H1 (cell line): ENCODE data around the gene SLFN13.
"Not testable (repeated sequence)": the region's sequence is repeated elsewhere in the genome, so short reads cannot be mapped to it uniquely, and the experiment has no call there.

Experiments used
- CEBPB ChIP-seq: IDR thresholded peaks from 2 replicates; pipeline ENCODE4 v1.6.1; 2012; ENCODE audit warnings: low read depth, low read length
- EZH2 ChIP-seq: fragments of 200-600 bp; sonication (generic); IDR thresholded peaks from 2 replicates; pipeline ENCODE4 v1.7.1; 2012; ENCODE audit warnings: low read depth, mild to moderate bottlenecking, moderate library complexity, low read length, inconsistent platforms; ENCODE audit not compliant: severe bottlenecking
- POLR2A ChIP-seq, 2 experiments: IDR thresholded peaks; 1 replicate in 1 of 2; 2 replicates in 1 of 2; pipeline ENCODE4 v1.6.1; 2011; ENCODE audit warnings: low read depth in 2 of 2, low read length in 2 of 2, mild to moderate bottlenecking in 2 of 2; ENCODE audit errors: control extremely low read depth in 1 of 2
- SP2 ChIP-seq: IDR thresholded peaks from 2 replicates; pipeline ENCODE4 v1.6.1; 2012; ENCODE audit warnings: mild to moderate bottlenecking, low read length, inconsistent platforms
- TF ChIP-seq, protein P1 (sequence below), 3 experiments: IDR thresholded peaks; 1 replicate in 2 of 3; 2 replicates in 1 of 3; pipeline versions ENCODE4 v1.5.1 to v1.6.1; 2011; ENCODE audit warnings: low read length in 3 of 3, mild to moderate bottlenecking in 3 of 3, inconsistent platforms in 2 of 3, low read depth in 1 of 3, moderate library complexity in 1 of 3; ENCODE audit not compliant: insufficient read depth in 1 of 3; ENCODE audit errors: control extremely low read depth in 1 of 3

DNA sequence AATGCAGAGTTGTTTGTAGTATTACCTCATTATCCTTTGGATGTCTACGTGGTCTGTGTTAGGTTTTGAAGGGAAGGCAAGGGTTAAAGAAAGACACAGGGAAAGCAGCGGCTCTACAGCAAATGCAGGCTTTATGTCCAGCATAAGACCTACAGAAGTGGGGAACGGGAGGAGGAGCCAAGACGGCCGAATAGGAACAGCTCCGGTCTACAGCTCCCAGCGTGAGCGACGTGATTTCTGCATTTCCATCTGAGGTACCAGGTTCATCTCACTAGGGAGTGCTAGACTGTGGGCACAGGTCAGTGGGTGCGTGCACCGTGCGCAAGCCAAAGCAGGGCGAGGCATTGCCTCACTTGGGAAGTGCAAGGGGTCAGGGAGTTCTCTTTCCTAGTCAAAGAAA, 54.8 kb downstream of the SLFN13 start:
- not testable (repeated sequence) for TF ChIP-seq EZH2; CEBPB; SP2; POLR2A (IDR thresholded peaks at IDR 0.05; ENCODE audit: control extremely low read depth in 1 of 2, low read depth in 2 of 2, low read length in 2 of 2)
- TF ChIP-seq, protein P1, sequence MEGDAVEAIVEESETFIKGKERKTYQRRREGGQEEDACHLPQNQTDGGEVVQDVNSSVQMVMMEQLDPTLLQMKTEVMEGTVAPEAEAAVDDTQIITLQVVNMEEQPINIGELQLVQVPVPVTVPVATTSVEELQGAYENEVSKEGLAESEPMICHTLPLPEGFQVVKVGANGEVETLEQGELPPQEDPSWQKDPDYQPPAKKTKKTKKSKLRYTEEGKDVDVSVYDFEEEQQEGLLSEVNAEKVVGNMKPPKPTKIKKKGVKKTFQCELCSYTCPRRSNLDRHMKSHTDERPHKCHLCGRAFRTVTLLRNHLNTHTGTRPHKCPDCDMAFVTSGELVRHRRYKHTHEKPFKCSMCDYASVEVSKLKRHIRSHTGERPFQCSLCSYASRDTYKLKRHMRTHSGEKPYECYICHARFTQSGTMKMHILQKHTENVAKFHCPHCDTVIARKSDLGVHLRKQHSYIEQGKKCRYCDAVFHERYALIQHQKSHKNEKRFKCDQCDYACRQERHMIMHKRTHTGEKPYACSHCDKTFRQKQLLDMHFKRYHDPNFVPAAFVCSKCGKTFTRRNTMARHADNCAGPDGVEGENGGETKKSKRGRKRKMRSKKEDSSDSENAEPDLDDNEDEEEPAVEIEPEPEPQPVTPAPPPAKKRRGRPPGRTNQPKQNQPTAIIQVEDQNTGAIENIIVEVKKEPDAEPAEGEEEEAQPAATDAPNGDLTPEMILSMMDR (IDR thresholded peaks at IDR 0.05; ENCODE audit: control extremely low read depth in 1 of 3, insufficient read depth in 1 of 3, low read depth in 1 of 3, low read length in 3 of 3): not testable (repeated sequence)
